Measurements from ENCODE around the gene SLC25A2. TPM values are rescaled to one million over a fixed set of nuclear protein-coding genes. Genes with fewer than 3 reads are reported as not detected.
"Not testable (repeated sequence)": the region's sequence is repeated elsewhere in the genome, so short reads cannot be mapped to it uniquely, and the experiment has no call there.

Gene SLC25A2
- polyA plus RNA-seq, 1 experiment: not detected

DNA sequence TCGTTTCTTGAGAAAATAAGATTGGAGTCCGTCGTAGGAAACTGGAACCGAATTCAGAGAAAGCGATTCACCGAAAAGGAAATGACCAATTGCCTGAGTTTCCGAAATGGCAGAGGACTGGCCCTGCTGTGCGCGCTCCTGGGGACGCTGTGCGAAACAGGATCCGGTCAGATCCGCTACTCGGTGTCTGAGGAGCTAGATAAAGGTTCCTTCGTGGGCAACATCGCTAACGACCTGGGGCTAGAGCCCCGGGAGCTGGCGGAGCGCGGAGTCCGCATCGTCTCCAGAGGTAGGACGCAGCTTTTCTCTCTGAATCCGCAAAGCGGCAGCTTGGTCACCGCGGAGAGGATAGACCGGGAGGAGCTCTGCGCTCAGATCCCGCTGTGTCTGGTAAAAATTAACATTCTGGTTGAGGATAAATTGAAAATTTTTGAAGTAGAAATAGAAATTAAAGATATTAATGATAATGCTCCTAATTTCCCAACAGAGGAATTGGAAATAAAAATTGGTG is 40.2 kb upstream of the SLC25A2 start:
- CTCF ChIA-PET: interaction anchor here (0.6 to 4.5 kb wide), 8 partner anchors 14 to 223 kb away, joined by 3 to 18 read pairs (median 4); partner anchors contain the start of gene PCDHGA1
- no peak overlapping the region for H3K27ac ChIP-seq (ENCODE audit: low read depth, low read length)
- DNase-seq (ENCODE audit: low read depth, low spot score): no peak
- peak overlapping the region; percentile 3 for H3K4me3 ChIP-seq (ENCODE audit: low read depth, low read length)
- TF ChIP-seq, protein P1, sequence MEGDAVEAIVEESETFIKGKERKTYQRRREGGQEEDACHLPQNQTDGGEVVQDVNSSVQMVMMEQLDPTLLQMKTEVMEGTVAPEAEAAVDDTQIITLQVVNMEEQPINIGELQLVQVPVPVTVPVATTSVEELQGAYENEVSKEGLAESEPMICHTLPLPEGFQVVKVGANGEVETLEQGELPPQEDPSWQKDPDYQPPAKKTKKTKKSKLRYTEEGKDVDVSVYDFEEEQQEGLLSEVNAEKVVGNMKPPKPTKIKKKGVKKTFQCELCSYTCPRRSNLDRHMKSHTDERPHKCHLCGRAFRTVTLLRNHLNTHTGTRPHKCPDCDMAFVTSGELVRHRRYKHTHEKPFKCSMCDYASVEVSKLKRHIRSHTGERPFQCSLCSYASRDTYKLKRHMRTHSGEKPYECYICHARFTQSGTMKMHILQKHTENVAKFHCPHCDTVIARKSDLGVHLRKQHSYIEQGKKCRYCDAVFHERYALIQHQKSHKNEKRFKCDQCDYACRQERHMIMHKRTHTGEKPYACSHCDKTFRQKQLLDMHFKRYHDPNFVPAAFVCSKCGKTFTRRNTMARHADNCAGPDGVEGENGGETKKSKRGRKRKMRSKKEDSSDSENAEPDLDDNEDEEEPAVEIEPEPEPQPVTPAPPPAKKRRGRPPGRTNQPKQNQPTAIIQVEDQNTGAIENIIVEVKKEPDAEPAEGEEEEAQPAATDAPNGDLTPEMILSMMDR (IDR thresholded peaks at IDR 0.05; ENCODE audit: low read depth, low read length): no peak
- H3K9me3 ChIP-seq (ENCODE audit: control insufficient read depth, insufficient read depth, low read length): peaks cover 49% of the 10 kb centered on the region
- POLR2A ChIA-PET: no interaction called here
- H3K27me3 ChIP-seq (ENCODE audit: control insufficient read depth, insufficient read depth, low read length): peaks cover 6% of the 10 kb centered on the region

DNA sequence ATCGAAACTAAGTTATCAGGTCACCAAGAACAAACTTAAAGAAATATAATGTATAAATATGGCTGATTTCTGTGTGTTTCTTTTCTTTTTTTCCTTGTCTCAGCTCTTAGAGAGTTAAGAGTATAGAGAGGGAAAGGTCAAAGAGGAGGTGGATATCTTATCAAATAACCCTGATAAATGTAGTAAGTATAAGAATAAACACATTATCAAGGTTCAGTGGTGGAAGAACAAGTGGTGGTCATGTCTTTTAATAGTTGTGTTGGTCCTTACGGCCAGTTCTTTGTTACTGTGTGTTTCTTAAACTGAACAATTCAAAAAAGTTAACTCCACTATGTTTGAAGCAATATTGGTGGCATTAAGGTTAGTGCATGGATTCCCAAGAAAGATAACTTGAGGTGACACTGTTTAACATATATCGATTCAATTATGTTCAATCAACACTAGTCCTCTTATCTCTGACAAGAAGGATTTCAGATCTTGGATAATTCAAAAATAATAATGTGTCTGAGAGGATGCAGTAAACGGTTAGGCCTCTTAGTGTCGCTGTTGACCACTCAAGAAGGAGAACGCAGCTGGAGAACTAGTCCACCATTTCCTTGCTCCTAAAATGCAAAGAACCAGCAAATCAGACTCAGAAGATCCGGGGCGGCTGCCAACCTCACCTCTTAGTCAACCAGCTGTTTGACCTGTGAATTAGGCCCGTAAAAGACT is 39.5 kb upstream of the SLC25A2 start, which contains the start of gene PCDHGA3:
Gene PCDHGA3 (plus strand): TSS at position 588 of the 711 bp plus-strand sequence. CDS start 205 bp downstream, outside the sequence.
- Histone ChIP-seq H3K27me3 (ENCODE audit: control insufficient read depth, insufficient read depth, low read length) (peaks cover 6% of the 10 kb centered on the region), H3K4me3 (ENCODE audit: low read depth, low read length) (peak within 1 kb of the TSS; percentile 3), H3K27ac (ENCODE audit: low read depth, low read length) (no peak within 1 kb of the TSS), H3K9me3 (ENCODE audit: control insufficient read depth, insufficient read depth, low read length) (peaks cover 55% of the 10 kb centered on the region)
- TF ChIP-seq, protein P1 (IDR thresholded peaks at IDR 0.05; ENCODE audit: low read depth, low read length): no peak; the same call in 1 of the 2 replicates
- ChIA-PET CTCF (interaction anchor here (0.7 to 4.5 kb wide), 8 partner anchors 10 to 224 kb away, joined by 3 to 18 read pairs (median 4); partner anchors contain the start of gene PCDHGA1), POLR2A (no interaction called here)
- no peak for DNase-seq (ENCODE audit: low read depth, low spot score)

DNA sequence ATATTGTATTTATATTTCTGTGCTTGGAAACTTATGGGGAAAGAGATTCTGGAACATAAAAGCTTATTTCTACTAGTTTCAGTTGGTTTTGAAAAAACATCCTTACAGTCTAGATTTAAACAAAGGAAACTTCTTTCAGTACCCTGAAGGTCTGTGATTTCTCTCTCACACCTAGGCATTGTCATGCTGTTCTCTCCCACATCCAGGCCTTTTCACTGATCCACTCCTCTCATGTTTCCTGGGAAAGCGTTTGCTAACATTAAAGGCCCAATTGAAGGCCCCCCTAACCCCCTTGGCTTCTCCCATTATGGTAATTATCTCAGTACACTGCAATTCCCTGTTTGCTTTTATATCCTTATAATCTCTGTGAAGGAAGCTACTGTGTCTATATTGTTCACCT is 38.9 kb upstream of the SLC25A2 start:
- ChIA-PET CTCF (interaction anchor here (0.7 to 4.5 kb wide), 7 partner anchors 11 to 224 kb away, joined by 3 to 18 read pairs (median 5); partner anchors contain the start of gene PCDHGA1), POLR2A (no interaction called here)
- H3K4me3 ChIP-seq (ENCODE audit: low read depth, low read length): no peak overlapping the region

DNA sequence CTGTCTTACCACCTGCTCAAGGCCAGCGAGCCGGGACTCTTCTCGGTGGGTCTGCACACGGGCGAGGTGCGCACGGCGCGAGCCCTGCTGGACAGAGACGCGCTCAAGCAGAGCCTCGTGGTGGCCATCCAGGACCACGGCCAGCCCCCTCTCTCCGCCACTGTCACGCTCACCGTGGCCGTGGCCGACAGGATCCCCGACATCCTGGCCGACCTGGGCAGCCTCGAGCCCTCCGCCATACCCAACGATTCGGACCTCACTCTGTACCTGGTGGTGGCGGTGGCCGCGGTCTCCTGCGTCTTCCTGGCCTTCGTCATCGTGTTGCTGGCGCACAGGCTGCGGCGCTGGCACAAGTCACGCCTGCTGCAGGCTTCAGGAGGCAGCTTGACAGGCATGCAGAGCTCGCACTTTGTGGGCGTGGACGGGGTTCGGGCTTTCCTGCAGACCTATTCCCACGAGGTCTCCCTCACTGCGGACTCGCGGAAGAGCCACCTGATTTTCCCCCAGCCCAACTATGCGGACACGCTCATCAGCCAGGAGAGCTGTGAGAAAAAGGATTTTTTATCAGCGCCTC is 37.0 kb upstream of the SLC25A2 start:
- H3K27me3 ChIP-seq (ENCODE audit: control insufficient read depth, insufficient read depth, low read length); H3K27ac ChIP-seq (ENCODE audit: low read depth, low read length); POLR2A ChIA-PET; DNase-seq (ENCODE audit: low read depth, low spot score); H3K4me3 ChIP-seq (ENCODE audit: low read depth, low read length): not testable (repeated sequence)
- CTCF ChIA-PET: interaction anchor here (4.5 kb wide), 1 partner anchor 223 kb away, joined by 18 read pairs; no protein-coding TSS in a partner anchor
- H3K9me3 ChIP-seq (ENCODE audit: control insufficient read depth, insufficient read depth, low read length): peaks cover 50% of the 10 kb centered on the region

More for the DNA sequence above, 38.9 kb upstream of the SLC25A2 start:
- Histone ChIP-seq H3K9me3 (ENCODE audit: control insufficient read depth, insufficient read depth, low read length) (peaks cover 55% of the 10 kb centered on the region), H3K27me3 (ENCODE audit: control insufficient read depth, insufficient read depth, low read length) (peaks cover 6% of the 10 kb centered on the region), H3K27ac (ENCODE audit: low read depth, low read length) (no peak overlapping the region)
- no peak for DNase-seq (ENCODE audit: low read depth, low spot score)
- TF ChIP-seq, protein P1 (IDR thresholded peaks at IDR 0.05; ENCODE audit: low read depth, low read length): no peak

DNA sequence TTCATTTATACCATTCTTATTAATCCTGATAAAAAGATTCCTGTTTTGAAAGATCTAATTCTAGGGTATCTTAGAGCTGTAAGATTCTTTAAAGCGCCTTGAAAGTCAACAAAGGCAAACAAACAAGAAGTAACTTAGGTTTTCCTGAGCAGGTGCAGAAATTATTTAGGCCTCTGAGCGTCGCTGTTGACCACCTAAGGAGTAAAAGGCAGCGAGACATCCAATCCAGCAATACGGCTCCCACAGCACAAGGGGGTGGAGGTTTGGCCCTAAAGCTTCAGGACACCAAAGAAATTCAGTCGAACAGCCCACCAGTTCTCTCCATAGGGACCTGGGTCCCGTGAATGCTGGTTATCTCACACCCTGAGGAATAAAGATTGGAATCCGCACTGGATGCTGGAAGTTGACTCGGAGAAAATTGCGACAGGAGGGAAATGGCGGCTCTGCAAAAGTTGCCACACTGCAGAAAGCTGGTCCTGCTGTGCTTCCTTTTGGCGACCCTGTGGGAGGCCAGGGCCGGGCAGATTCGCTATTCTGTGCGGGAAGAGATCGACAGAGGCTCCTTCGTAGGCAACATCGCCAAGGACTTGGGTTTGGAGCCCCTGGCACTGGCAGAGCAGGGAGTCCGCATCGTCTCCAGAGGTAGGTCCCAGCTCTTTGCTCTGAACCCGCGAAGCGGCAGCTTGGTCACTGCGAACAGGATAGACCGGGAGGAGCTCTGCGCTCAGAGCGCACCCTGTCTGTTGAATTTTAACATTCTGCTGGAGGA is 34.9 kb upstream of the SLC25A2 start, which contains the start of gene PCDHGA2:
Gene PCDHGA2 (plus strand): TSS at position 223 of the 769 bp plus-strand sequence.
- TF ChIP-seq, protein P1 (IDR thresholded peaks at IDR 0.05; ENCODE audit: low read depth, low read length): peak; percentile 57
- ChIA-PET POLR2A (interaction anchor here (1.2 kb wide), 1 partner anchor 18 kb away, joined by 3 read pairs; the partner anchor contains the start of gene TAF7), CTCF (interaction anchor here (0.6 to 3.0 kb wide), 24 partner anchors 8 to 252 kb away, joined by 3 to 57 read pairs (median 4); partner anchors contain the start of genes PCDHGA1, PCDHGA10, PCDHGB1 and PCDHGB3)
- no peak for DNase-seq (ENCODE audit: low read depth, low spot score)
- peaks cover 6% of the 10 kb centered on the region for H3K27me3 ChIP-seq (ENCODE audit: control insufficient read depth, insufficient read depth, low read length)
- H3K4me3 ChIP-seq (ENCODE audit: low read depth, low read length): peak within 1 kb of the TSS; percentile 51
- no peak within 1 kb of the TSS for H3K27ac ChIP-seq (ENCODE audit: low read depth, low read length)
- H3K9me3 ChIP-seq (ENCODE audit: control insufficient read depth, insufficient read depth, low read length): peaks cover 34% of the 10 kb centered on the region

DNA sequence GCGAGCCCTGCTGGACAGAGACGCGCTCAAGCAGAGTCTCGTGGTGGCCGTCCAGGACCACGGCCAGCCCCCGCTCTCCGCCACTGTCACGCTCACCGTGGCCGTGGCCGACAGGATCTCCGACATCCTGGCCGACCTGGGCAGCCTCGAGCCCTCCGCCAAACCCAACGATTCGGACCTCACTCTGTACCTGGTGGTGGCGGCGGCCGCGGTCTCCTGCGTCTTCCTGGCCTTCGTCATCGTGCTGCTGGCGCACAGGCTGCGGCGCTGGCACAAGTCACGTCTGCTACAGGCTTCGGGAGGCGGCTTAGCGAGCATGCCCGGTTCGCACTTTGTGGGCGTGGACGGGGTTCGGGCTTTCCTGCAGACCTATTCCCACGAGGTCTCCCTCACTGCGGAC is 28.7 kb upstream of the SLC25A2 start:
- H3K4me3 ChIP-seq (ENCODE audit: low read depth, low read length); H3K27ac ChIP-seq (ENCODE audit: low read depth, low read length); POLR2A ChIA-PET; CTCF ChIA-PET; DNase-seq (ENCODE audit: low read depth, low spot score); H3K27me3 ChIP-seq (ENCODE audit: control insufficient read depth, insufficient read depth, low read length): not testable (repeated sequence)
- peaks cover 37% of the 10 kb centered on the region for H3K9me3 ChIP-seq (ENCODE audit: control insufficient read depth, insufficient read depth, low read length)

Measured in AG04450 (cell line).